Large intestine (tissue), 3 donors: ENCODE data around the gene ANKS1B. TPM values are rescaled to one million over a fixed set of nuclear protein-coding genes. Genes with fewer than 3 reads are reported as not detected.

Source experiments
- DNase-seq, 2 donors: peaks; one replicate each; pipeline versions ENCODE4 v3.0.0 to v3.0.0-alpha.2; 2013
- H3K27ac ChIP-seq: one replicate; pipeline ENCODE4 v1.5.1; 2013; ENCODE audit warnings: low read length
- H3K27me3 ChIP-seq: 2 replicates; pipeline ENCODE4 v1.6.1; 2013; ENCODE audit warnings: low read length; ENCODE audit not compliant: control insufficient read depth, insufficient read depth
- H3K36me3 ChIP-seq: 2 replicates; pipeline ENCODE4 v1.6.1; 2013; ENCODE audit warnings: low read length; ENCODE audit not compliant: control insufficient read depth, insufficient read depth
- H3K4me1 ChIP-seq: one replicate; pipeline ENCODE4 v1.6.1; 2013; ENCODE audit warnings: low read length; ENCODE audit not compliant: control insufficient read depth, insufficient read depth
- H3K4me3 ChIP-seq: one replicate; pipeline ENCODE4 v1.5.1; 2013; ENCODE audit warnings: low read length
- H3K9me3 ChIP-seq: one replicate; pipeline ENCODE4 v1.6.1; 2013; ENCODE audit warnings: mild to moderate bottlenecking, low read depth, low read length, moderate library complexity; ENCODE audit not compliant: control insufficient read depth
- WGBS: methylation state at CpG from one replicate; pipeline ENCODE4 v1.1.5; 2013; ENCODE audit warnings: low lambda C conversion rate; ENCODE audit not compliant: insufficient coverage; 5-methylcytosine and 5-hydroxymethylcytosine counted together
- polyA plus RNA-seq: library from polyadenylated mRNA; unstranded; fragments of 120-200 nt; gene quantifications from one replicate; pipeline ENCODE4 v1.2.1, GENCODE V29; 2013

Gene ANKS1B
- polyA plus RNA-seq, 1 donor, result 2.4 TPM

- no peak overlapping the region for H3K27ac ChIP-seq
- H3K36me3 ChIP-seq, result peaks cover 15% of the 10 kb centered on the region
- no peak for DNase-seq
- H3K9me3 ChIP-seq, result no peaks in the 10 kb centered on the region
- H3K27me3 ChIP-seq, result peaks cover 20% of the 10 kb centered on the region
- WGBS, result 66% methylated on average over 2 of the region's 4 CpGs
- no peaks in the 10 kb centered on the region for H3K4me1 ChIP-seq
- H3K4me3 ChIP-seq, result no peak overlapping the region
Observed at GRCh38 chr12:98737322-98737712, 1247.4 kb downstream of the ANKS1B start.

- H3K36me3 ChIP-seq, result peaks cover 22% of the 10 kb centered on the region
- no peak for DNase-seq
- no peak overlapping the region for H3K27ac ChIP-seq
- H3K27me3 ChIP-seq, result peaks cover 15% of the 10 kb centered on the region
- 89% methylated on average over 6 of the region's 10 CpGs for WGBS
- H3K4me1 ChIP-seq, result no peaks in the 10 kb centered on the region
- no peaks in the 10 kb centered on the region for H3K9me3 ChIP-seq
- no peak overlapping the region for H3K4me3 ChIP-seq
Observed at GRCh38 chr12:98736352-98737321, 1248.1 kb downstream of the ANKS1B start.

- H3K9me3 ChIP-seq, result no peaks in the 10 kb centered on the region
- WGBS, result 100% methylated on average over 1 of the region's 6 CpGs
- peaks cover 30% of the 10 kb centered on the region for H3K36me3 ChIP-seq
- no peaks in the 10 kb centered on the region for H3K4me1 ChIP-seq
- H3K4me3 ChIP-seq, result no peak overlapping the region
- no peak for DNase-seq
- no peak overlapping the region for H3K27ac ChIP-seq
- H3K27me3 ChIP-seq, result peaks cover 8% of the 10 kb centered on the region
Observed at GRCh38 chr12:98735821-98736220, 1248.9 kb downstream of the ANKS1B start.

GRCh38 chr12:98733667-98734350, 1250.9 kb downstream of the ANKS1B start:
- Histone ChIP-seq H3K27me3 (no peaks in the 10 kb centered on the region), H3K27ac (no peak overlapping the region), H3K4me1 (no peaks in the 10 kb centered on the region), H3K4me3 (no peak overlapping the region), H3K36me3 (peaks cover 37% of the 10 kb centered on the region), H3K9me3 (no peaks in the 10 kb centered on the region)
- DNase-seq, result no peak

- H3K36me3 ChIP-seq, result peaks cover 55% of the 10 kb centered on the region
Observed at GRCh38 chr12:98730412-98730811, 1254.3 kb downstream of the ANKS1B start.

GRCh38 chr12:98727196-98727595, 1257.5 kb downstream of the ANKS1B start:
- no peaks in the 10 kb centered on the region for H3K9me3 ChIP-seq
- H3K27ac ChIP-seq, result no peak overlapping the region
- H3K4me3 ChIP-seq, result no peak overlapping the region
- 100% methylated on average over 2 of the region's 5 CpGs for WGBS
- no peak for DNase-seq
- H3K4me1 ChIP-seq, result no peaks in the 10 kb centered on the region
- no peaks in the 10 kb centered on the region for H3K27me3 ChIP-seq
- H3K36me3 ChIP-seq, result peaks cover 58% of the 10 kb centered on the region

More at GRCh38 chr12:98730412-98730811, 1254.3 kb downstream of the ANKS1B start:
- Histone ChIP-seq H3K27me3 (no peaks in the 10 kb centered on the region), H3K4me3 (no peak overlapping the region), H3K4me1 (no peaks in the 10 kb centered on the region), H3K27ac (no peak overlapping the region), H3K9me3 (no peaks in the 10 kb centered on the region)
- DNase-seq, result no peak

- WGBS, result 80% methylated on average over 2 of the region's 5 CpGs
- Histone ChIP-seq H3K27ac (no peak overlapping the region), H3K36me3 (peaks cover 49% of the 10 kb centered on the region), H3K4me1 (no peaks in the 10 kb centered on the region), H3K4me3 (no peak overlapping the region), H3K27me3 (no peaks in the 10 kb centered on the region), H3K9me3 (no peaks in the 10 kb centered on the region)
- DNase-seq, result peak in 1 of 2 donors; percentile 25
Observed at GRCh38 chr12:98725476-98726247, 1259.1 kb downstream of the ANKS1B start.

- H3K27ac ChIP-seq, result no peak overlapping the region
- no peak for DNase-seq
- WGBS, result 85% methylated on average over 2 of the region's 5 CpGs
- H3K4me1 ChIP-seq, result no peaks in the 10 kb centered on the region
- no peak overlapping the region for H3K4me3 ChIP-seq
- H3K36me3 ChIP-seq, result peaks cover 49% of the 10 kb centered on the region
- no peaks in the 10 kb centered on the region for H3K27me3 ChIP-seq
- no peaks in the 10 kb centered on the region for H3K9me3 ChIP-seq
Observed at GRCh38 chr12:98724384-98725155, 1260.2 kb downstream of the ANKS1B start.

GRCh38 chr12:98721204-98721702, 1263.5 kb downstream of the ANKS1B start:
- Histone ChIP-seq H3K27me3 (no peaks in the 10 kb centered on the region), H3K27ac (no peak overlapping the region), H3K36me3 (peaks cover 38% of the 10 kb centered on the region), H3K4me1 (no peaks in the 10 kb centered on the region), H3K9me3 (no peaks in the 10 kb centered on the region), H3K4me3 (no peak overlapping the region)
- DNase-seq, result no peak
- WGBS, result no CpG with 5 or more reads among the region's 2 CpGs
